NCI-H1417 (cell line): ENCODE measurements around the gene EGFLAM.

Experiments
- DNase-seq, 3 experiments: peaks; one replicate each; lab custom pipeline; 2025; lab: John Stamatoyannopoulos, UW

EGFLAM gene

DNA sequence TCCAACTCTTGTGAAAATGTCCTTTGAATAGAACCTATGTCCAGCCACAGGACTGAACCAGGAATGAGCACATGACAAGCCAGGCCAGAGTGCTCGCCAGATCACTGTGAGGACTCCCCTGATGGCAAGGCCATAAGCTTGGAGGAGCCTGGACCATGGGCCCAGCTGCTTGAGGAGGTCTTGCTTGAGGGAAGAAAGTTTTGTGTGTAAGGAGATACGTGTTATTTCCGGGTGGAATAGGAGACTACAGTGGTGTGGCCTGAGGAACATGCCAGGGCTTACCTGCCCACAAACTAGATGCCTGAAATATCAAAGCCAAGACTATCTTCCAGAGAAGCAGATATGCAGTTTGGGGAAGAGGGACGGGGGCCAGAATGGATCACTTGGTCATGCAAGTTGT lies 213.3 kb downstream of the EGFLAM start:
- DNase-seq: no peak

DNA sequence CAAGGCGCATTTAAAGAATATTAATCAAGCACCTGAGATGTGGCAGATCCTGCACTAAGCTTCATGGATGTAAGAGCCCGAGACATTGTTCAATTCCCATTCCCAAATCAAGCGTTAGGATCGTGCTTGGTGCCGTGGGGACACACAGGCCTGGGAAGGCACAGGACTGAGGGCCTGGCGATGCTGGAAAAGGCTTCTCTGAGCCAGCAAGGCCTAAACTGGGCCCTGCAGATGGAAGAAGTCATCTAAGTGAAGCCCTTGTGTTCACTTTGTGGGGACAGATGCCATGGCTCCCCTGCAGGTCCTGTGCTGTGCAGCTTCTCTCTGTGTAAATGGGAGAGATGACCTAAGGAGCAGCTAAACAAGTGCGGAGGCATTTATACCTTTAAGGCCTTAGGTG lies 214.2 kb downstream of the EGFLAM start:
- DNase-seq: no peak

DNA sequence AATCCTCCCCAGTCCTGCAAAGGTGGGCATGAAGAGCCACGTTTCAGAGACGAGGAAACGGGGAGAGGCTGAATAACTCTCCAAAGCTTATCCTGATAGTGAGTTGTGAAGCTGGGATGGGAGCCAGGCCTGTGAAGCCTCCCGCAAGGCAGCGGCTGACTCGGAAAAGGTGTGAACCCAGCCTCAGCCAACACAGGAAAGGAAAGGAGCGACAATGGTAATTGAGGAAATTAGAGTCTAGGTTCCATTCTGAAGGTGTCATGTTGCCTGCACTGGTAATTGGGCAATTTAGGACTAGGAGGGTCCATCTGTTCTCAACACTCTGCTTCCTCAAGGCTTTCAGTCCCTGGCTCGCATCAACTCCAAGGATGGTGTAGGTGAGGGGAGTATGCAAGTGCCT lies 214.6 kb downstream of the EGFLAM start:
- peak in 1 of 3 experiments; percentile 54 for DNase-seq

DNA sequence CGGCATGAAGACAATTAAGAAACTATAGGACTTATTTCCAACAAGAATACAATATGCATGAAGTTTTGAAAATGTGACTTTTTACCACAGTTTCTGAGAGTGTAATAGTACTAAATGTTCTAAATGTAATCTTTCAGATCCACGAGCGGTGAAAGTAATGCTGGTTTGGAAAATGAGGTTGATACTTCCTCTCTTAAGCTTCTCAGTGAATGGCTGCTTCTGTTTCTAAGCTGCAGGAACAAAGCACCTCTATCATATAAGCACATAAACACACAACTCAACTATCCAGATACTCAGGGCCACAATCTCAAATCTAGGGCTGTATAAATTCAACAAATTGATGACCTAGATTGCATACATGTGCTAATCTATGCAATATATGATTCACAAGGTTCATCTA lies 219.8 kb downstream of the EGFLAM start:
- no peak for DNase-seq

DNA sequence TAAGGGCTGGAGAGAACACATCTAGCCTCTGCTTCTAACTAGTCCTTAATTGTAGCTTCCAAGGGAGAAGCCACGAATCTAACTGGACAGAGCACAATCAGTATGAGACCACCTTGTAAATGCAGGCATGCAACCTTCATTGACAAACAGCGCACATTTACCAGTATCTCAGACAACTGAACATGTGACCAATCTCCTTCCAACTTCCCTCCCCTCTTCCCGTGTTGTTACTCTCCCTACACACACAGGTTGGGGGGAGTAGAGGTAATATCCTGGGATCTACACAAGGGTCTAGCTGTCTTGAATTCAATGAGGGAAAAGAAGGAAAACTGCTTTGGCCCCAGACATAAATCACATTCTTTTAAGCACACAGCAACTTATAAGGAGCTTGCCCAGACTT lies 220.5 kb downstream of the EGFLAM start:
- DNase-seq: no peak

DNA sequence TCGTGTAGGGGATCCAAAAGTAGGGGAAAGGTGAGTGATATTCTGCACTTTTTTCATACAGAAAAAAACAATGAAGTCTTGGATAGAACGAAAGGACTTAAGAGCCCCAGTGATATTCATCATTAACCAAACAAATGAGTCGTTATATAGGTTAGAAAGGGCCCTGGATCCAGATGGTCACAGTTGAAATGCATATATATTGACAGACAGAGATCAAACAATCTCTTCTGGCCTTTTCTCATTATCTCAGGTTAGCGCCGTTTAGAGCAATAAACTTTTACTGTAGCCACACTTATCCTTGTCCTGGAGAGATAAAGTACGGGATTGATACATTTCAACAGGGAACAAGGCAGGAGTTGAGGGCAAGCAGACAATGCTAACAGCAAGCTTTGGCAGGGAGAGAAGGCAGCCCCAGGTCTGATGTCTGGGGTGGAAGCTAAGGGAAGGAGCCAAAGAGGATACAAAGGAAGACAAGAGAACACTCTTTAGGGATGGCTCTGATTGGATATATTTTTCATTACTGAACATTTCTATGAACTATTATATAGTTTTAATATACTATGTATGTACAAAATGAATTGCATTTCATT lies 221.1 kb downstream of the EGFLAM start:
- peak in 1 of 3 experiments; percentile 11 for DNase-seq

DNA sequence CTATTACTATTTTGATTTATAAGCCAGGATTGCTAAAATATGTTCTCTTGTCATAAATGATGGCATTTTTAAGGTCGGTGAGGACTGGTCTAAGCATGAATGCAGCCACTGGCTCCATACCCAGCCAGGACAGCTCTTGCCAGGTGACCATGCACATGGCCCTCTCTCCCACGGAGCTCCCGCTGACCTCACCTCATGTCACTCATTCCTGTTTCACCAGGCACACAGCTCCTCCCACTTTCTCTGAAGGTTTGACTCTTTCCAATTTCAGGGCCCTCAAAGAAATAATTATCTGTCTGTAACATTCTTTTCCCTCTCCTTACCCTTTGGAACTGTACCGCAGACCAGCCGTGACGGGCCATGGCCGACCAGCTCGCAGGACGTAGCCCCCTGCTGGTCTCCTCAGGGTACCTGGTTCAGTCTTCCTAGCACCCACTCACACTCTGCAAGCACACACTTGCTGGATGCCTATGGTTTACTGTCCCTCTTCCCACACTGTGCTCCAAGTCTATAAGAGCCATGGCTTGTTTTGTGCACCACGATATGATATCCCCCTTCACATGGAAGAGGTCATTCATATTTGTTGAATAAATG lies 225.5 kb downstream of the EGFLAM start:
- no peak for DNase-seq

DNA sequence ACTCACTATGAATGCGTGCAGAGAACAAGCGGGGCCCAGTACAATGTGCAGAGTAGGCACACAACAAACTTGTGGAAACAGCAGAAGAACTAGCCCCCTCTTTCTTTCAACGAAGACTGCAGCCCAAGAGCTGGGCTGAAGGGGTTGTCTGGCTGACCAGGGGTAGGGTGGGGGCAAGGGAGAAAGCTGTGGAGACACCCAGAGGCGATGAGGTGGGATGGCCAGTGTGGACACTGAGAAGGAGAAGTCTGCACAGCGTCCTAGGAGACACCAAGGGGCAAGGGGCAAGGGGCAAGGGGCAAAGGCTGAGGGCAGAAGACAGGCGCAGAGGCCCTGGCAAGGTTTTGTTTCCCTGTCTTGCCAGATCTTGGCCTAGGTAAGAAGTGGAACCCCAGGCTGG lies 235.8 kb downstream of the EGFLAM start:
- DNase-seq: no peak

DNA sequence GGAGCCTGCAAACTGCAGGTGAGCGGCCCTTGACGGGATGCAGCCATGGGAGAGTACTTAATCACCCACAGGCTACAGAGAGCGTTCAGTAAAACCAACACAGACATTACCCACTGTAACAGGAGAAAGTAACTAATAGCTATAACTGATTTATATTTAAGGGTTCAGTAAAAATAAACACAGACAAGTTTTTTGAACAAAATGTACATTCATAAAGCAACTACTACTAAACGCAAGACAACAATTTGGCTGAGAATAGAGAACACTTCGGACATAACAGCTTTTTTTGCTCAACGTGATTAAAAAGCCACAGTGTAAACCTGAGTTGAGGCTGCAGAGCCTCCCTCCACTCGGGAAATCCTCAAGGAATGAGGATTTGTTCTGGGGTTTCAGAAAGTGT lies 236.4 kb downstream of the EGFLAM start:
- peak; percentile 37 to 79 (median 68) for DNase-seq

DNA sequence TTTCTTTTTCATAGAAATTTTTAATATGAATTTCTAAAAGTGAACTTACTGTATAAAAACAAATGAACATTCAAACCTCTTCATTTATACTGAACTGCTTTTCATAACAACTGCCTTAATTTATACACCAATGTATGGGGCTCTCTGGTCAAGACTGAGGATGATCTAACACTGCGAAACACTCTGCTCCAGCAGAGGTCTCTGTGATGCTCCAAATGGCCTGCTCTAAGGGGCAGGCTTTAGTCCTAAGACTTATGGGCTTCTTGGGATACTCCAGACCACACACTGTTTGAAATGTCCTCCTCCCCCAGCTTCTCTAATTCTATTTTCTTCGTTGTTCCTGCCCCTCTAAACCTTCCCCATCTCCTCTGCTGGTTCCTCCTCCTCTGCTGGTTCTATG lies 239.6 kb downstream of the EGFLAM start:
- peak in 2 of 3 experiments; percentile 14 to 15 for DNase-seq

DNA sequence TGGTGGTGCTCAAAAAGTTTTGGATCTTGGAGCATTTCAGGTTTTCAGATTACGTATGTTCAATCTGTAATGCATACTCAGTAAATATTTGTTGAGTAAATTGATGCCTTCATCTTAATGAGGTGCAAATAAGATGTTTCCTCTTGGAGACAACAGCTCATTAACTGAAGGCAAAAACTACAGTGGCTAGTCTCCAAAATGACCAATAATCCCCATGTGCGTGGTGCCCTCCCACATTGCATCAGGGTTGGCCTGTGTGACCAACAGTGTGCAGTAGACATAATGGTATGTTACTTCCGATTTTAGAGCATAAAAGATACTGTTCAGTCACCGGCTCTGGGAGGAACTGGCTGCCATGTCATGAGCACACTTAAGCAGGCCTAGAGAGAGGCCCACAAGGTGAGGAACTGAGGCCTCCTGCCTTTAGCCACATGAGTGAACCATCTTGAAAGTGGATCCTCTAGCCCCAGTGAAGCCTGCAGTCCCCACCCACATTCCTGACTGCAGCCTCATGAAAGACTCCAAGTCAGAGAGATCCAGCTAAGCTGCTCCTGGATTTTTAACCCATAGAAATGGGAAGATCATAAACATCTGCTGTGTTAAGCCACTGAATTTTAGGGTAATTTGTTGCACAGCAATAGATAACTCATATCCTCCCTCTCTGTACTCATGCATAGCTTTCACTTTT lies 242.4 kb downstream of the EGFLAM start:
- DNase-seq: peak in 1 of 3 experiments; percentile 32

DNA sequence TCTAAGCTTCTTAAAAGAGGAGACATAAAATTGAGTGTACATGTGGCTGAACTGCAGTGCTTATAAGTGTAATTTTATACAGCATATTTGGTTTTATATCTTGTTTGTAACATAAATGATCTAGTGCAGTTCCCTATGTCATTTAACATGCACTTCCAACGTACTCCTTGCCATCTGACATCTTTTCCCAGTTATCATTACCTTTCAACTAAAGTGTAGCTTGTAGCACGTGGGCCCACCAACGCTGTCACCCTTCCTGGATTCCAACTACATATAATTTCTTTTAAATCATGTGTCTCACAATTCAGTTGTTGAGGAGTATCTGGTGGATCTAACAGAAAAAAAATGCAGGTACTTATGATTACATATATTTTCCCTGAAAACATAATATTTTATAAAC lies 247.9 kb downstream of the EGFLAM start:
- DNase-seq: no peak

DNA sequence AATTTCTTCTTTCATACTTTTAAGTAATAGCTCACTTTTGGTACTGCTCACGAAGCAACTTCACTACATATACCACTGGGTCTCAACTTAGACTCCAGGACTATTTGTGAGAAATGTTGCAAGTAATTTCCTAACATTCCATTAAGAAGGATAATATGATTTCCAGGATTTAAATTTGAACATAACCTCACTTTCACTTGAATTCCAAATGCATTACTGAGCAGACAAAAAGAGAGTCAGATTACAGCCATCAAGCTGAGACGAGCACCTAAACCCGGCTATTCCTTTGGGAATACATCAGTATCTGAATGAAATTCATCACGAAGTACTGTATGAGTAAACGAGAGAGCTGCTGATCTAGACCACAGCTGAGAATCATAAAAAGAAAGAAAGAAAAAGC lies 250.8 kb downstream of the EGFLAM start:
- DNase-seq: no peak
